Stimulated activated CD8-positive, alpha-beta memory T cell treated with anti-CD3 and anti-CD28 coated beads, Interleukin-7, amount 100 ng/mL, for 4 hours (primary cell): ENCODE measurements around the gene PTPN12.

Experiments
- DNase-seq, 2 donors: peaks; one replicate each; pipeline ENCODE4 v3.0.0-alpha.2; 2020; ENCODE audit warnings: low read depth in 2 of 2

The PTPN12 gene

GRCh38 chr7:77662869-77663268, 125.8 kb downstream of the PTPN12 start:
- DNase-seq: no peak

DNA sequence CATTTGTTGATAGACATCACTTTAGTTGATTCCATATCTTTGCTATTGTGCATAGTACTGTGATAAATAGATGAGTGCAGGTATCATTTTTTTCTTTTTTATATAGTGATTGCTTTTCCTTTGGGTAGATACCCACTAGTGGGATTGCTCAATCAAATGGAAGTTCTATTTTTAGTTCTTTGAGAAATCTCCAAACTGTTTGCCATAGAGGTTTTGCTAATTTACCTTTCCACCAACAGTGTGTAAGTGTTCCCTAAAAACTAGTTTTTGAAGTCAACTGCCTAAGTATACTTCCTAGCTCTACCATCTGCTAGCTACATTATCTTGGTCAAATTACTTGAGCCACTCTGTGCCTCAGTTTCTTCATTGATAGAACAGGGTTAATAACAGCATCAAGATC, 127.6 kb downstream of the PTPN12 start:
- no peak for DNase-seq

- DNase-seq: no peak
Observed at GRCh38 chr7:77665161-77665560, 128.1 kb downstream of the PTPN12 start.

DNA sequence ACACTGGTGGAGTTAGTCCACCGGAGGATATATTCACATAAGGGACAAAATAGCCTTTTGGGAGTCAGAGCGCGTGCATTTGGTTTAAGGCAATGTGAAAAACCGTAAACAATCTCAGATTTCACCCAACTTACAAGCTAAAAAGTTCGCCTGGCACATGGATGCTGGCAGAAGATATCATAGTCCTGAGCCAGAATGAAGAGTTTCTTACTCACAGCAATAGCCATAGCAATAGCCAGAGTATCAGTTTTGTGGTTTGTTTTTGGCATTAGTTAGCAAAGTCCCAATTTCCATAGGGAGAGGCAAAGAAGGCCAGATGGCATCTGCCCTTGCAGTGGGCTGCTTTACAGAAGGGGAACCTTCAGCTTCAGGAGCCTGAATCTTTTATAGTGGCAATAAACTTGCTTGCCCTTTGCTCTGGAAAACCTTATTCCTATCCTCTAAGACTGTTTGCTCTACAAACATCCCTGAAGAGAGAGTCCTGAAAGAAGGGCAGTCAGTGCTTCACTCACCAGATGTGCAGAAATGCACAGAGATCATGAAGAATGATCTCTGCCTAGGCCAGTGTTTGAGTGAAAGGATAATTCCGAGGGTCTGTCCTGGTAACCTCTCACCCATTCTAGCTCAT, 130.5 kb downstream of the PTPN12 start:
- DNase-seq: no peak

DNA sequence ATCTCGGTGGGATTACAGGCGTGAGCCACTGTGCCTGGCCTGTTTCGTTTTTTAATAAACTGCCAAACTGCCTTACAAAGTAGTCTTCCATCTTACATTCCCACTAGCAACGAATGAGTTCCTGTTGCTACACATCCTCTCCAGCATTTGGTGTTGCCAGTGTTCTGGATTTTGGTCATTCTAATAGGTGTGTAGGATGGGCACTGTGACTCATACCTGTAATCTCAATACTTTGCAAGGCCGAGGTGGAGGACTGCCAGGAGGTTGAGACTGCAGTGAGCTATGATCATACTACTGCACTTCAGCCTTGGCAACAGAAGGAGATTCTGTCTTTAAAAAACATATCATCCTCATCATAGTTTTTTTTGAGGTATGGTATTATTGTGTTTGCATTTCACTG, 137.8 kb downstream of the PTPN12 start:
- DNase-seq: no peak

GRCh38 chr7:77679608-77680007, 142.5 kb downstream of the PTPN12 start:
- DNase-seq: no peak

DNA sequence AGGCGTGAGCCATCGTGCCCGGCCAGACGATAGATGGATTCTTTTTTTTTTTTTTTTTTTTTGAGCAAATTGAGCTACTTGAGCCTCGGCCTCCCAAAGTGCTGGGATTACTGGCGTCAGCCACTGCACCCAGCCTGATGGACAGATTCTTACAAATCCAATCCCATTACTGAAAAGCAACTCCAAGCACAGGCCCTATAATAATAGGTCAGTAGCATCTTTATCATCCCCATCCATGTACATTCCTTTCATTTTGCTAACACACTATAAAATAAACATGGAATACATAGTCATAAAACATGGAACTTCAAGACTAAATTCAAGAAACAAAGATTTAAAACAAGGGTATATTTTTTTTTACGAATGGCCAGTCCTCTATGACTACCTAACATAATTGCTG, 143.2 kb downstream of the PTPN12 start:
- DNase-seq: no peak

GRCh38 chr7:77684030-77684429, 146.9 kb downstream of the PTPN12 start:
- DNase-seq: no peak

- DNase-seq: no peak
Observed at GRCh38 chr7:77685233-77685632, 148.1 kb downstream of the PTPN12 start.

- DNase-seq: no peak
Observed at GRCh38 chr7:77687100-77687746, 150.1 kb downstream of the PTPN12 start.

DNA sequence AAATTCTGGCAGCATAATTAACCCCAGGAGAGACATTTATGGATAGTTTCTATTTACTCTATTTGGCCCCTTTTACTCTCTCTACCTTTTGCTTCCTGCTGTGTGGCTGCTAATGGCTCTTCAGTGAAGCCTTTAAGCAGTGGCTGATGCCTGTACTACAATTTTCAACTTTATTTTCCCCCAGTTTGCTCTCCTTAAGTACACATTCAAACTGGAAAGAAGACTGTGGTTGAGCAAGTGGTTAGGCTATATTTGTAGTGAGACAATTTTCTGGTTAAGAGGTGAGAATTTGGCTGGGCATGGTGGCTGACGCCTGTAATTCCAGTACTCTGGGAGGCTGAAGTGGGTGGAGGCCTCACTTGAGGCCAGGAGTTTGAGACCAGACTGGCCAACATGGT, 150.7 kb downstream of the PTPN12 start:
- DNase-seq: no peak
